ENCODE results near the gene CD82. TPM values are rescaled to one million over a fixed set of nuclear protein-coding genes. Genes with fewer than 3 reads are reported as not detected.
A peak's percentile ranks its signal among the peaks of the same experiment; 100 is the strongest.

Gene CD82
- total and polyA plus RNA-seq, 2 of the 8 experiments (the other 6 are each of a cell fraction or from before 2014, with no cell fraction given) = 7.9 to 10.3 TPM

- H2BK12ac ChIP-seq (ENCODE audit: low read depth, low read length) = peak overlapping the region; percentile 43; the same call in 1 of the 2 replicates
- peaks cover 0 to 2% of the 10 kb centered on the region in 2 experiments for H4K20me1 ChIP-seq (replicated peaks in 1 of 2; ENCODE audit: control insufficient read depth in 1 of 2, insufficient read depth in 2 of 2, low read length in 2 of 2)
- H3K79me2 ChIP-seq (ENCODE audit: control insufficient read depth in 1 of 2, insufficient read depth in 2 of 2, low read length in 2 of 2) = no peaks in the 10 kb centered on the region
- no peaks in the 10 kb centered on the region for H3K9me3 ChIP-seq (ENCODE audit: insufficient read depth in 2 of 2, low read depth in 1 of 2, low read length in 1 of 2)
- H2BK15ac ChIP-seq (ENCODE audit: low read length) = no peak overlapping the region
- no peak overlapping the region for H2AFZ ChIP-seq (ENCODE audit: low read length)
- no peak overlapping the region for H4K8ac ChIP-seq (ENCODE audit: extremely low read depth, insufficient read depth, low read length)
- no peak overlapping the region for H3K18ac ChIP-seq (ENCODE audit: extremely low read depth, low read length)
- H2BK5ac ChIP-seq (ENCODE audit: low read depth, low read length) = no peak overlapping the region
- no peak overlapping the region for H3K4ac ChIP-seq (replicated peaks; ENCODE audit: insufficient read length, low read depth, low read length)
- no peak overlapping the region for H3K56ac ChIP-seq (replicated peaks; ENCODE audit: insufficient read length, low read depth, low read length)
- H3K27me3 ChIP-seq (replicated peaks in 1 of 4; ENCODE audit: control insufficient read depth in 3 of 4, extremely low read depth in 1 of 4, insufficient read depth in 3 of 4, low read length in 3 of 4) = peaks cover 0 to 15% (median 7%) of the 10 kb centered on the region in 4 experiments; a peak in 5 of 7 replicates
- no peaks in the 10 kb centered on the region for H3K36me3 ChIP-seq (ENCODE audit: control insufficient read depth in 2 of 4, insufficient read depth in 4 of 4, low read length in 3 of 4)
- peaks cover 10 to 28% (median 12%) of the 10 kb centered on the region in 4 experiments for H3K4me1 ChIP-seq (replicated peaks in 1 of 4; ENCODE audit: control insufficient read depth in 3 of 4, insufficient read depth in 4 of 4, low read length in 3 of 4)
- WGBS, 2 experiments (ENCODE audit: extremely low coverage in 1 of 2, insufficient coverage in 1 of 2, insufficient read length in 1 of 2, insufficient replicate concordance in 2 of 2, low coverage in 1 of 2, low lambda C conversion rate in 2 of 2, missing lambda C conversion rate in 1 of 2) = 97% methylated on average over 5 of the region's 5 CpGs; no CpG with 5 or more reads in 1 of the 2 experiments
- no peak for DNase-seq (ENCODE audit: low read depth in 1 of 2, low spot score in 2 of 2)
- no peaks in the 10 kb centered on the region for H3K79me1 ChIP-seq (ENCODE audit: low read depth, low read length)
- H4K91ac ChIP-seq (replicated peaks; ENCODE audit: insufficient read length, low read length) = peak overlapping the region; percentile 34
- FAIRE-seq = no peak
- no peak overlapping the region for H2AK5ac ChIP-seq (ENCODE audit: low read depth, low read length)
- H3K4me2 ChIP-seq (ENCODE audit: insufficient read depth in 1 of 2, low read depth in 2 of 2, low read length in 2 of 2) = no peak overlapping the region
- H3K23ac ChIP-seq (ENCODE audit: insufficient read length) = no peak overlapping the region
- POLR2A ChIA-PET (ENCODE audit: partially characterized antibody) = interaction anchor here (1.3 to 2.0 kb wide), 3 partner anchors 15 to 365 kb away, joined by 3 to 4 read pairs (median 3); no protein-coding TSS in a partner anchor
- H2BK120ac ChIP-seq (replicated peaks; ENCODE audit: low read depth, low read length) = no peak overlapping the region
- CTCF ChIA-PET (ENCODE audit: partially characterized antibody) = interaction anchor here (1.0 to 14.7 kb wide), 4 partner anchors 42 to 348 kb away, joined by 3 to 182 read pairs (median 6); no protein-coding TSS in a partner anchor
- no peak overlapping the region for H3K4me3 ChIP-seq (ENCODE audit: extremely low read depth in 1 of 4, insufficient read depth in 2 of 4, low read depth in 3 of 4, low read length in 4 of 4)
- no peak overlapping the region for H3K14ac ChIP-seq (ENCODE audit: insufficient read length)
- no peak overlapping the region for H3K27ac ChIP-seq (ENCODE audit: low read depth, low read length)
- no peak overlapping the region; the same call in 1 of the 2 replicates for H2BK20ac ChIP-seq (ENCODE audit: low read length)
- H3K9ac ChIP-seq (replicated peaks in 1 of 4; ENCODE audit: extremely low read depth in 1 of 4, low read depth in 3 of 4, low read length in 3 of 4) = no peak overlapping the region
- no peak overlapping the region for H4K5ac ChIP-seq (ENCODE audit: insufficient read length, low read depth, low read length)
- peaks cover 9% of the 10 kb centered on the region for H3K23me2 ChIP-seq (ENCODE audit: low read depth, low read length)
- TF ChIP-seq SIX5 (IDR thresholded peaks at IDR 0.05; ENCODE audit: low read depth, low read length) = no peak
- no peak for TF ChIP-seq RNF2 (IDR thresholded peaks at IDR 0.05; ENCODE audit: borderline replicate concordance, low read depth, low read length, missing control alignments, poor library complexity, severe bottlenecking)
- no peak for TF ChIP-seq RAD21 (IDR thresholded peaks at IDR 0.05 in 1 of 2, conservative IDR thresholded peaks at IDR 0.05 in 1 of 2; ENCODE audit: low read depth in 2 of 2, low read length in 2 of 2)
- TF ChIP-seq SRF (IDR thresholded peaks at IDR 0.05; ENCODE audit: low read depth, low read length) = no peak
- TF ChIP-seq TCF12 (IDR thresholded peaks at IDR 0.05; ENCODE audit: low read depth, low read length) = no peak
- TF ChIP-seq CEBPB (IDR thresholded peaks at IDR 0.05; ENCODE audit: low read depth, low read length) = no peak
- no peak for TF ChIP-seq PHF8 (conservative IDR thresholded peaks at IDR 0.05; ENCODE audit: low read depth, low read length)
- no peak for TF ChIP-seq EZH2 (IDR thresholded peaks at IDR 0.05; ENCODE audit: low read depth, low read length, severe bottlenecking)
- no peak for TF ChIP-seq TEAD4 (IDR thresholded peaks at IDR 0.05; ENCODE audit: low read depth, low read length)
- TF ChIP-seq NRF1 (IDR thresholded peaks at IDR 0.05; ENCODE audit: low read depth, low read length) = no peak
- TF ChIP-seq SAP30 (IDR thresholded peaks at IDR 0.05; ENCODE audit: insufficient read depth, insufficient replicate concordance, low read length) = no peak
- no peak for TF ChIP-seq KDM4A (IDR thresholded peaks at IDR 0.05; ENCODE audit: low read depth, low read length, severe bottlenecking)
These were observed 2.5 kb upstream of the CD82 start for GRCh38 chr11:44562845-44563460.
